Liver (tissue), 9 donors: ENCODE results near the gene RNPEP. TPM values are rescaled to one million over a fixed set of nuclear protein-coding genes. Genes with fewer than 3 reads are reported as not detected.

Source experiments
- DNase-seq: peaks from one replicate; pipeline ENCODE4 v3.0.0-alpha.2; 2017; ENCODE audit warnings: low spot score
- H3K27ac ChIP-seq, 2 donors: one replicate each; pipeline ENCODE4 v1.7.0; 2013; ENCODE audit warnings: inconsistent platforms in 2 of 2, low read length in 2 of 2, control low read depth in 1 of 2, low read depth in 1 of 2, mild to moderate bottlenecking in 1 of 2
- H3K27me3 ChIP-seq, 4 donors: one replicate each; pipeline versions ENCODE4 v1.6.1 to v1.7.0; 2013; ENCODE audit warnings: low read length in 3 of 4, inconsistent platforms in 1 of 4, mild to moderate bottlenecking in 1 of 4, moderate library complexity in 1 of 4; ENCODE audit not compliant: control insufficient read depth in 4 of 4, insufficient read depth in 4 of 4
- H3K36me3 ChIP-seq, 4 donors: one replicate each; pipeline versions ENCODE4 v1.6.1 to v1.7.0; 2013; ENCODE audit warnings: low read length in 3 of 4, mild to moderate bottlenecking in 3 of 4, low read depth in 1 of 4, moderate library complexity in 1 of 4; ENCODE audit not compliant: control insufficient read depth in 4 of 4, insufficient read depth in 3 of 4
- H3K4me1 ChIP-seq, 4 donors: one replicate each; pipeline versions ENCODE4 v1.6.1 to v1.7.0; 2013; ENCODE audit warnings: low read length in 3 of 4, mild to moderate bottlenecking in 3 of 4, moderate library complexity in 1 of 4; ENCODE audit not compliant: control insufficient read depth in 4 of 4, insufficient read depth in 4 of 4
- H3K4me3 ChIP-seq, 3 donors: one replicate each; pipeline versions ENCODE4 v1.6.1 to v1.7.0; 2013; ENCODE audit warnings: low read length in 3 of 3, control low read depth in 1 of 3, low read depth in 1 of 3, mild to moderate bottlenecking in 1 of 3
- H3K9ac ChIP-seq, 2 donors: one replicate each; pipeline ENCODE4 v1.7.0; 2013; ENCODE audit warnings: low read length in 2 of 2, mild to moderate bottlenecking in 2 of 2, moderate library complexity in 2 of 2, control low read depth in 1 of 2, low read depth in 1 of 2
- H3K9me3 ChIP-seq, 4 donors: one replicate each; pipeline versions ENCODE4 v1.6.1 to v1.7.0; 2013; ENCODE audit warnings: low read length in 3 of 4; ENCODE audit not compliant: control insufficient read depth in 4 of 4
- ATF3 ChIP-seq: IDR thresholded peaks from 2 replicates; pipeline ENCODE4 v1.6.1; 2016; ENCODE audit warnings: antibody characterized with exemption
- CTCF ChIP-seq: fragments of 150-350 bp; IDR thresholded peaks from 2 replicates; pipeline ENCODE4 v1.5.1; 2017; ENCODE audit warnings: improper control_type of control experiment, low read depth, low read length; ENCODE audit not compliant: missing input control
- EGR1 ChIP-seq, 2 donors: IDR thresholded peaks; 2 replicates each; pipeline ENCODE4 v1.6.1; 2016 to 2018; ENCODE audit warnings: antibody characterized with exemption in 2 of 2, low read depth in 2 of 2
- FOXA1 ChIP-seq: IDR thresholded peaks from 2 replicates; pipeline ENCODE4 v1.6.1; 2016; ENCODE audit warnings: antibody characterized with exemption
- FOXA2 ChIP-seq: IDR thresholded peaks from 2 replicates; pipeline ENCODE4 v1.6.1; 2016; ENCODE audit warnings: antibody characterized with exemption
- GABPA ChIP-seq, 2 donors: IDR thresholded peaks in 1 of 2; conservative IDR thresholded peaks in 1 of 2; 2 replicates each; pipeline ENCODE4 v1.6.1; 2016; ENCODE audit warnings: antibody characterized with exemption in 2 of 2, mild to moderate bottlenecking in 1 of 2, moderate library complexity in 1 of 2
- HNF4A ChIP-seq, 2 donors: conservative IDR thresholded peaks; 2 replicates each; pipeline ENCODE4 v1.6.1; 2016; ENCODE audit warnings: antibody characterized with exemption in 2 of 2, mild to moderate bottlenecking in 2 of 2
- HNF4G ChIP-seq: IDR thresholded peaks from 2 replicates; pipeline ENCODE4 v1.6.1; 2016; ENCODE audit warnings: antibody characterized with exemption
- JUND ChIP-seq, 2 donors: IDR thresholded peaks; 2 replicates each; pipeline ENCODE4 v1.6.1; 2016; ENCODE audit warnings: antibody characterized with exemption in 2 of 2
- MAX ChIP-seq: IDR thresholded peaks from 2 replicates; pipeline ENCODE4 v1.6.1; 2016; ENCODE audit warnings: antibody characterized with exemption
- NR2F2 ChIP-seq: IDR thresholded peaks from 2 replicates; pipeline ENCODE4 v1.6.1; 2016; ENCODE audit warnings: antibody characterized with exemption
- RAD21 ChIP-seq, 2 donors: IDR thresholded peaks; 2 replicates each; pipeline ENCODE4 v1.6.1; 2016; ENCODE audit warnings: antibody characterized with exemption in 2 of 2, mild to moderate bottlenecking in 2 of 2
- REST ChIP-seq: IDR thresholded peaks from 2 replicates; pipeline ENCODE4 v1.6.1; 2016; ENCODE audit warnings: antibody characterized with exemption, mild to moderate bottlenecking
- RXRA ChIP-seq, 2 donors: IDR thresholded peaks; 2 replicates each; pipeline ENCODE4 v1.6.1; 2017 to 2018; ENCODE audit warnings: antibody characterized with exemption in 2 of 2, mild to moderate bottlenecking in 1 of 2
- SP1 ChIP-seq: IDR thresholded peaks from 2 replicates; pipeline ENCODE4 v1.6.1; 2018; ENCODE audit warnings: antibody characterized with exemption, mild to moderate bottlenecking
- TAF1 ChIP-seq: conservative IDR thresholded peaks from 2 replicates; pipeline ENCODE4 v1.6.1; 2016; ENCODE audit warnings: antibody characterized with exemption, mild to moderate bottlenecking
- YY1 ChIP-seq: IDR thresholded peaks from 2 replicates; pipeline ENCODE4 v1.6.1; 2016; ENCODE audit warnings: antibody characterized with exemption, mild to moderate bottlenecking
- ZBTB33 ChIP-seq: IDR thresholded peaks from 2 replicates; pipeline ENCODE4 v1.6.1; 2016; ENCODE audit warnings: antibody characterized with exemption
- WGBS: extraction: QIAGEN DNeasy Blood & Tissue Kit; methylation state at CpG from one replicate; pipeline ENCODE4 v1.1.7; 2013; 5-methylcytosine and 5-hydroxymethylcytosine counted together
- polyA plus RNA-seq, 2 donors: library from polyadenylated mRNA; stranded (reverse) in 1 of 2; unstranded in 1 of 2; fragments of 200-250 nt in 1 of 2; fragments of >200 nt in 1 of 2; fragmentation: Nextera tagmentation in 1 of 2; extraction: Ambion mirVana in 1 of 2; gene quantifications; one replicate each; pipeline versions ENCODE4 v1.2.1 to v1.2.3, GENCODE V29; 2013 to 2015
- total RNA-seq, 2 donors: library from RNA; depleted of rRNA; stranded (reverse); fragments of >200 nt; gene quantifications; one replicate each; pipeline ENCODE4 v1.2.3, GENCODE V29; 2014
- donor health status: healthy.
- donor health status: healthy.
- donor health status: healthy.
- donor health status: healthy.
- donor health status: healthy.

The RNPEP gene
- total and polyA plus RNA-seq, 4 donors: 16.3 to 26.5 (median 21.0) TPM

- Histone ChIP-seq H3K27me3 (peaks cover 0 to 3% (median 1%) of the 10 kb centered on the region in 4 donors), H3K4me3 (no peak overlapping the region), H3K9ac (no peak overlapping the region), H3K4me1 (no peaks in the 10 kb centered on the region), H3K27ac (no peak overlapping the region), H3K36me3 (no peaks in the 10 kb centered on the region), H3K9me3 (no peaks in the 10 kb centered on the region)
- 69% methylated on average over 3 of the region's 3 CpGs for WGBS
- no peak for TF ChIP-seq MAX
- TF ChIP-seq HNF4G: no peak
- TF ChIP-seq RXRA (IDR thresholded peaks at IDR 0.05): no peak
- TF ChIP-seq JUND (IDR thresholded peaks at IDR 0.05): no peak
- no peak for TF ChIP-seq FOXA1
- no peak for TF ChIP-seq REST
- no peak for TF ChIP-seq FOXA2
- no peak for TF ChIP-seq YY1
- no peak for TF ChIP-seq EGR1 (IDR thresholded peaks at IDR 0.05; ENCODE audit: low read depth in 2 of 2)
- no peak for TF ChIP-seq ATF3
- no peak for TF ChIP-seq ZBTB33
- TF ChIP-seq RAD21 (IDR thresholded peaks at IDR 0.05): no peak
- TF ChIP-seq GABPA (IDR thresholded peaks at IDR 0.05 in 1 of 2, conservative IDR thresholded peaks at IDR 0.05 in 1 of 2): no peak
- no peak for TF ChIP-seq CTCF
- no peak for TF ChIP-seq SP1
- no peak for TF ChIP-seq TAF1
- no peak for TF ChIP-seq HNF4A (conservative IDR thresholded peaks at IDR 0.05)
- TF ChIP-seq NR2F2: no peak
- DNase-seq: no peak
These were observed 37.8 kb upstream of the RNPEP start for GRCh38 chr1:201944639-201945038.
